ENCODE results near the gene CRAT. TPM values are rescaled to one million over a fixed set of nuclear protein-coding genes. Genes with fewer than 3 reads are reported as not detected.
A peak's percentile ranks its signal among the peaks of the same experiment; 100 is the strongest.

The CRAT gene
- total RNA-seq, 1 experiment from 2014 or later, result 14.5 TPM

GRCh38 chr9:129143031-129143927 lies 32.7 kb upstream of the CRAT start:
- Mint-ChIP-seq H3K27me3 (ENCODE audit: insufficient read depth, unreplicated experiment) (no peaks in the 10 kb centered on the region), H3K4me1 (ENCODE audit: insufficient read depth, unreplicated experiment) (peaks cover 30% of the 10 kb centered on the region), H3K9me3 (ENCODE audit: unreplicated experiment) (no peaks in the 10 kb centered on the region), H3K36me3 (ENCODE audit: insufficient read depth, unreplicated experiment) (peaks cover 30% of the 10 kb centered on the region), H3K4me3 (ENCODE audit: unreplicated experiment) (peak overlapping the region; percentile 25), H3K27ac (ENCODE audit: low read depth, unreplicated experiment) (peak overlapping the region; percentile 35)
- TF ChIP-seq, protein P1, sequence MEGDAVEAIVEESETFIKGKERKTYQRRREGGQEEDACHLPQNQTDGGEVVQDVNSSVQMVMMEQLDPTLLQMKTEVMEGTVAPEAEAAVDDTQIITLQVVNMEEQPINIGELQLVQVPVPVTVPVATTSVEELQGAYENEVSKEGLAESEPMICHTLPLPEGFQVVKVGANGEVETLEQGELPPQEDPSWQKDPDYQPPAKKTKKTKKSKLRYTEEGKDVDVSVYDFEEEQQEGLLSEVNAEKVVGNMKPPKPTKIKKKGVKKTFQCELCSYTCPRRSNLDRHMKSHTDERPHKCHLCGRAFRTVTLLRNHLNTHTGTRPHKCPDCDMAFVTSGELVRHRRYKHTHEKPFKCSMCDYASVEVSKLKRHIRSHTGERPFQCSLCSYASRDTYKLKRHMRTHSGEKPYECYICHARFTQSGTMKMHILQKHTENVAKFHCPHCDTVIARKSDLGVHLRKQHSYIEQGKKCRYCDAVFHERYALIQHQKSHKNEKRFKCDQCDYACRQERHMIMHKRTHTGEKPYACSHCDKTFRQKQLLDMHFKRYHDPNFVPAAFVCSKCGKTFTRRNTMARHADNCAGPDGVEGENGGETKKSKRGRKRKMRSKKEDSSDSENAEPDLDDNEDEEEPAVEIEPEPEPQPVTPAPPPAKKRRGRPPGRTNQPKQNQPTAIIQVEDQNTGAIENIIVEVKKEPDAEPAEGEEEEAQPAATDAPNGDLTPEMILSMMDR (IDR thresholded peaks at IDR 0.05; ENCODE audit: unreplicated experiment), result peak; percentile 78
- BruUV-seq (replicated peaks), result no TSS peak
- POLR2A ChIA-PET, result interaction anchor here (0.5 to 5.7 kb wide), 7 partner anchors 14 to 482 kb away, joined by 3 to 154 read pairs (median 5); partner anchors contain the start of genes IER5L and NTMT1
- peak; percentile 93 for DNase-seq (ENCODE audit: unreplicated experiment)
- CTCF ChIA-PET, result interaction anchor here (0.6 to 9.2 kb wide), 28 partner anchors 9 to 1219 kb away, joined by 3 to 103 read pairs (median 5); partner anchors contain the start of genes IER5L and NTMT1
- intact Hi-C loops (cut with micrococcal nuclease), result loop anchor here (1.0 kb wide), 1 partner anchor 25 kb away; no protein-coding TSS in a partner anchor

- DNase-seq (ENCODE audit: unreplicated experiment), result no peak
- peaks cover 30% of the 10 kb centered on the region for H3K4me1 Mint-ChIP-seq (ENCODE audit: insufficient read depth, unreplicated experiment)
- H3K4me3 Mint-ChIP-seq (ENCODE audit: unreplicated experiment), result peak overlapping the region; percentile 25
- ChIA-PET CTCF (interaction anchor here (0.6 to 9.2 kb wide), 23 partner anchors 9 to 1078 kb away, joined by 3 to 103 read pairs (median 5); partner anchors contain the start of gene NTMT1), POLR2A (interaction anchor here (0.5 to 5.7 kb wide), 10 partner anchors 15 to 488 kb away, joined by 3 to 154 read pairs (median 5); partner anchors contain the start of genes ENDOG, IER5L and NTMT1)
- TF ChIP-seq, protein P1 (IDR thresholded peaks at IDR 0.05; ENCODE audit: unreplicated experiment), result no peak
- peaks cover 20% of the 10 kb centered on the region for H3K36me3 Mint-ChIP-seq (ENCODE audit: insufficient read depth, unreplicated experiment)
- intact Hi-C loops (cut with micrococcal nuclease), result no loop called here
- no peaks in the 10 kb centered on the region for H3K27me3 Mint-ChIP-seq (ENCODE audit: insufficient read depth, unreplicated experiment)
- H3K27ac Mint-ChIP-seq (ENCODE audit: low read depth, unreplicated experiment), result no peak overlapping the region
- no peaks in the 10 kb centered on the region for H3K9me3 Mint-ChIP-seq (ENCODE audit: unreplicated experiment)
- BruUV-seq (replicated peaks), result no TSS peak
Observed at GRCh38 chr9:129142138-129142935, 31.7 kb upstream of the CRAT start.

DNA sequence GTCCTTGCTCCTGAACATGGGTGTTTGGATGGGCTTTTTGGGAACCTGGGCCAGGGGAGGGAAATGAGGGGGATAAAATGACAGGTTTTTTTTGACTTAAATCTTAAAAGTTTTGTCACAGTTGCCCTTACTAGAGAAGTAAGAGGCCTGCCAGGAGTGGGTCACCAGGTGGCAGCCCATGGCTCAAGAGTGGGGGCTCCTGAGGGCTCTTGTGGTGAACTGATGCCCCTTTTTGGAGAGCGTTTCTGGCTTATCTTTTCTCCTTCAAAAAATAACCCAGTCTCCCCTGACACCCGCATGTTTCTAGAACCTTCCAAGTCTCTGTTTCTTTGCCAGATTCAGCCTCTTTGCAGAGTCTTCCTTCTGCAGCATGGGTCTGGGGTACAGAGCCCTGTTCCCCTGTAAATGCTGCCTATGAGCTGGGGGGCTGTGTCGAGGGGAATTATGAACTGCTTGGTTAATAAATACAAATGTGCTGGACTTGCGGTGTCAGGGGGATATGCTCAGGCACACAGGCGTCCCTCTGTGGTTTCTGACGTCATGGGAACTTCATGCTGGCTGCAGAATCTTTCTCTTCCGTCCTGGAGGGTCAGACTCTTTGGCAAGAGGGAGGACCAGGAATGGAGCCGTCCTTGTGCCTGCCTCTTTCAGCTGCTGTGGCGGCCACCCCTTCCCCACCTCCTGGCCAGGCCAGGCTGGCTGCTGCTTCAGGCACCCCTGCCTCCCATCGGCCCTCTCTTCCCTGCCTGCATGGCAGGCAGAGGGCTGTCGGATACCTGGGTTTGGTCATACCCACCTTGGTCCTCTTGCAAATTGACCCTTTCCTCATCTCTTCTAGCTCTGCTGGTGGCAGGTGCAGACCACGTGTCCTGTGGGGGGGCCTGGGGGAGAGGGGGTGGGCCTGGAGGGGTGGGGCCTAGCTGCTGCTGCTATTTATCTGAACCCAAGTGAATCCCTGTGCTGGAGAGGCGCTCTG lies 30.8 kb upstream of the CRAT start:
- peak; percentile 60 for DNase-seq (ENCODE audit: unreplicated experiment)
- ChIA-PET CTCF (interaction anchor here (0.5 to 9.2 kb wide), 19 partner anchors 8 to 1079 kb away, joined by 3 to 103 read pairs (median 12); partner anchors contain the start of gene NTMT1), POLR2A (interaction anchor here (0.6 to 5.7 kb wide), 16 partner anchors 15 to 693 kb away, joined by 4 to 154 read pairs (median 9); partner anchors contain the start of genes IER5L and NTMT1)
- peak overlapping the region; percentile 74 for H3K4me3 Mint-ChIP-seq (ENCODE audit: unreplicated experiment)
- TF ChIP-seq, protein P1 (IDR thresholded peaks at IDR 0.05; ENCODE audit: unreplicated experiment), result no peak
- BruUV-seq (replicated peaks), result no TSS peak
- H3K27ac Mint-ChIP-seq (ENCODE audit: low read depth, unreplicated experiment), result peak overlapping the region; percentile 97
- no peaks in the 10 kb centered on the region for H3K27me3 Mint-ChIP-seq (ENCODE audit: insufficient read depth, unreplicated experiment)
- peaks cover 30% of the 10 kb centered on the region for H3K4me1 Mint-ChIP-seq (ENCODE audit: insufficient read depth, unreplicated experiment)
- H3K36me3 Mint-ChIP-seq (ENCODE audit: insufficient read depth, unreplicated experiment), result peaks cover 21% of the 10 kb centered on the region
- H3K9me3 Mint-ChIP-seq (ENCODE audit: unreplicated experiment), result no peaks in the 10 kb centered on the region
- intact Hi-C loops (cut with micrococcal nuclease), result no loop called here

All from MCF 10A (cell line).